Esophagus squamous epithelium (tissue), 5 donors: ENCODE results near the gene CELF2. TPM values are rescaled to one million over a fixed set of nuclear protein-coding genes. Genes with fewer than 3 reads are reported as not detected.

Experiments
- DNase-seq: peaks from one replicate; lab custom pipeline; 2025; lab: John Stamatoyannopoulos, UW
- H3K27ac ChIP-seq, 4 donors: fragments of 200-600 bp; sonication (generic); one replicate each; pipeline ENCODE4 v1.5.1; 2016 to 2019; ENCODE audit warnings: mild to moderate bottlenecking in 1 of 4
- H3K27me3 ChIP-seq, 4 donors: fragments of 200-600 bp; sonication (generic); 1 replicate in 3 of 4; 2 replicates in 1 of 4; pipeline versions ENCODE4 v1.5.1 to v1.6.0; 2017 to 2021; ENCODE audit warnings: antibody characterized with exemption in 1 of 4
- H3K36me3 ChIP-seq, 3 donors: fragments of 200-600 bp; sonication (generic); one replicate each; pipeline ENCODE4 v1.5.1; 2016 to 2019
- H3K4me1 ChIP-seq, 3 donors: fragments of 200-600 bp; sonication (generic); one replicate each; pipeline ENCODE4 v1.5.1; 2017 to 2019
- H3K4me3 ChIP-seq, 4 donors: fragments of 200-600 bp; sonication (generic); 1 replicate in 3 of 4; 2 replicates in 1 of 4; pipeline ENCODE4 v1.5.1; 2016 to 2019; ENCODE audit warnings: mild to moderate bottlenecking in 2 of 4, moderate library complexity in 1 of 4
- H3K9me3 ChIP-seq, 3 donors: fragments of 200-600 bp; sonication (generic); one replicate each; pipeline ENCODE4 v1.5.1; 2016 to 2019
- POLR2A ChIP-seq, 4 donors: fragments of 450-650 bp; IDR thresholded peaks; one replicate each; pipeline ENCODE4 v1.6.1; 2017; ENCODE audit warnings: antibody characterized with exemption in 4 of 4, mild to moderate bottlenecking in 4 of 4, moderate library complexity in 3 of 4
- WGBS, 2 donors: methylation state at CpG; one replicate each; pipeline ENCODE4 v1.1.5; 2018; 5-methylcytosine and 5-hydroxymethylcytosine counted together
- intact Hi-C: fragments of 100-400 bp; cut with DNase I; formaldehyde crosslinking; loops from one replicate; pipeline ENCODE4 v1.15.0; 2022
- total RNA-seq, 4 donors: library from RNA; depleted of rRNA; stranded (reverse); fragments of >200 nt; gene quantifications; one replicate each; pipeline ENCODE4 v1.1.0, GENCODE V29; 2016
- TF ChIP-seq, protein P1 (sequence below), 6 experiments: fragments of 450-650 bp in 4 of 6; fragments of 200-600 bp in 2 of 6; sonication (generic) in 2 of 6; IDR thresholded peaks; one replicate each; pipeline ENCODE4 v1.5.1; 2016 to 2019; ENCODE audit warnings: antibody characterized with exemption in 6 of 6, mild to moderate bottlenecking in 4 of 6, moderate library complexity in 4 of 6
- donor health status: DM: yes; HTN: yes; CAD: no.

Gene CELF2
- total RNA-seq, 4 donors from 2014 or later, result 4.2 to 62.4 (median 13.5) TPM

- Histone ChIP-seq H3K4me1 (peaks cover 0 to 24% (median 8%) of the 10 kb centered on the region in 3 donors), H3K4me3 (no peak overlapping the region), H3K27me3 (no peaks in the 10 kb centered on the region), H3K27ac (no peak overlapping the region), H3K36me3 (peaks cover 0 to 22% (median 5%) of the 10 kb centered on the region in 3 donors), H3K9me3 (no peaks in the 10 kb centered on the region)
- WGBS, 2 donors, result 79 to 95% methylated on average over 18 to 24 of the region's 24 CpGs
- DNase-seq, result no peak
- TF ChIP-seq, protein P1, sequence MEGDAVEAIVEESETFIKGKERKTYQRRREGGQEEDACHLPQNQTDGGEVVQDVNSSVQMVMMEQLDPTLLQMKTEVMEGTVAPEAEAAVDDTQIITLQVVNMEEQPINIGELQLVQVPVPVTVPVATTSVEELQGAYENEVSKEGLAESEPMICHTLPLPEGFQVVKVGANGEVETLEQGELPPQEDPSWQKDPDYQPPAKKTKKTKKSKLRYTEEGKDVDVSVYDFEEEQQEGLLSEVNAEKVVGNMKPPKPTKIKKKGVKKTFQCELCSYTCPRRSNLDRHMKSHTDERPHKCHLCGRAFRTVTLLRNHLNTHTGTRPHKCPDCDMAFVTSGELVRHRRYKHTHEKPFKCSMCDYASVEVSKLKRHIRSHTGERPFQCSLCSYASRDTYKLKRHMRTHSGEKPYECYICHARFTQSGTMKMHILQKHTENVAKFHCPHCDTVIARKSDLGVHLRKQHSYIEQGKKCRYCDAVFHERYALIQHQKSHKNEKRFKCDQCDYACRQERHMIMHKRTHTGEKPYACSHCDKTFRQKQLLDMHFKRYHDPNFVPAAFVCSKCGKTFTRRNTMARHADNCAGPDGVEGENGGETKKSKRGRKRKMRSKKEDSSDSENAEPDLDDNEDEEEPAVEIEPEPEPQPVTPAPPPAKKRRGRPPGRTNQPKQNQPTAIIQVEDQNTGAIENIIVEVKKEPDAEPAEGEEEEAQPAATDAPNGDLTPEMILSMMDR (IDR thresholded peaks at IDR 0.05), result no peak
- TF ChIP-seq POLR2A (IDR thresholded peaks at IDR 0.05), result no peak
- intact Hi-C loops, result no loop called here
These were observed 229.2 kb downstream of the CELF2 start for GRCh38 chr10:11246752-11247467.

GRCh38 chr10:11249152-11249807 lies 231.6 kb downstream of the CELF2 start:
- peaks cover 0 to 28% (median 5%) of the 10 kb centered on the region in 3 donors for H3K36me3 ChIP-seq
- no peak overlapping the region for H3K27ac ChIP-seq
- no peaks in the 10 kb centered on the region for H3K27me3 ChIP-seq
- 72 to 78% methylated on average over 10 of the region's 10 CpGs for WGBS, 2 donors
- no peak for DNase-seq
- no peaks in the 10 kb centered on the region for H3K9me3 ChIP-seq
- H3K4me3 ChIP-seq, result no peak overlapping the region
- no peak for TF ChIP-seq POLR2A (IDR thresholded peaks at IDR 0.05)
- TF ChIP-seq, protein P1 (IDR thresholded peaks at IDR 0.05), result no peak
- peaks cover 0 to 6% (median 0%) of the 10 kb centered on the region in 3 donors for H3K4me1 ChIP-seq
- intact Hi-C loops, result no loop called here

GRCh38 chr10:11249808-11250195 lies 232.1 kb downstream of the CELF2 start:
- H3K27ac ChIP-seq, result no peak overlapping the region
- H3K4me1 ChIP-seq, result peaks cover 0 to 5% (median 0%) of the 10 kb centered on the region in 3 donors
- no peaks in the 10 kb centered on the region for H3K9me3 ChIP-seq
- intact Hi-C loops, result no loop called here
- WGBS, 2 donors, result 57 to 87% methylated on average over 2 of the region's 2 CpGs
- no peak for DNase-seq
- H3K27me3 ChIP-seq, result no peaks in the 10 kb centered on the region
- peaks cover 0 to 29% (median 5%) of the 10 kb centered on the region in 3 donors for H3K36me3 ChIP-seq
- no peak for TF ChIP-seq POLR2A (IDR thresholded peaks at IDR 0.05)
- TF ChIP-seq, protein P1 (IDR thresholded peaks at IDR 0.05), result no peak
- H3K4me3 ChIP-seq, result no peak overlapping the region

DNA sequence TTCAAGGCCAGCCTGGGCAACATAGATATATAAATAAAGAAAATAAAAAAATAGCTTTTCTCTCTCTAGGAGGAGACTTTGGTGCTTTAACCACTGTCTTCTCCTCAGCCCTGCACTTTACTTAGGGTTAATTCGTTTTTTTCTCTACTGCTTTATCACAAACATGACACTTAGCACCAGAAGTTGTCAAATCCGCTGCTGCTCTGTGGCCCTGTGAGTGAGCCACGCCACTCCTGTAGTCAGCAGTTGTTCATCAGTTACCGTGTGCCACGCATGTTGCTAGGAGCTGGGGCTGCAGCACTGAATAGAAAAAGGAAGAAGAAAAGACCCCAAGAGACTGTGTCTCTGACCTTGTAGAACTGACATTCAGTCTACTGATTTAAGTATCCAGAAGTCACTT lies 232.6 kb downstream of the CELF2 start:
- H3K9me3 ChIP-seq, result no peaks in the 10 kb centered on the region
- no peaks in the 10 kb centered on the region for H3K27me3 ChIP-seq
- peaks cover 0 to 29% (median 5%) of the 10 kb centered on the region in 3 donors for H3K36me3 ChIP-seq
- H3K4me3 ChIP-seq, result no peak overlapping the region
- H3K27ac ChIP-seq, result no peak overlapping the region
- no peak for DNase-seq
- peaks cover 0 to 5% (median 0%) of the 10 kb centered on the region in 3 donors for H3K4me1 ChIP-seq
- 81 to 85% methylated on average over 5 of the region's 5 CpGs for WGBS, 2 donors
- intact Hi-C loops, result no loop called here
- TF ChIP-seq POLR2A (IDR thresholded peaks at IDR 0.05), result no peak
- TF ChIP-seq, protein P1 (IDR thresholded peaks at IDR 0.05), result no peak

DNA sequence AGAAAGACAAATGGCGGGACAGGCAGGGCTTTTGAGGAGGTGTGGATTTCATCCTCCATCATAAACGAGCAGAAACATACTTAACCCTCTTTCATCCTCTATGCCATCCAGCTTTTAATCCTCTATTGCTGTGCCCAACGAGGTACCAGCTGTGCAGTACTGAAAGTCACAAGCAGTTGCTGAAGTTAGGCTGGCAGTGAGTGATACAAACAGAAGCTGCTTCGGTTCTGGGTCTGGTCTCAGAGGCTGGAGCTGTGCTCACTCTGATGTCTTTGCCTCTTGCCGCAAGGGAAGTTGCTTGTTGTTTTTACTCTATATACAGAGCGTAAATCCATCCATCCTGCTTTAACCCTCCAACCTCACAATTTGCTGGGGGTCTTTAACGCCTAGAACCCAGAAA lies 235.2 kb downstream of the CELF2 start:
- H3K4me3 ChIP-seq, result no peak overlapping the region
- no peaks in the 10 kb centered on the region for H3K9me3 ChIP-seq
- no peak for DNase-seq
- H3K4me1 ChIP-seq, result peaks cover 0 to 15% (median 4%) of the 10 kb centered on the region in 3 donors
- WGBS, 2 donors, result 73 to 74% methylated on average over 6 to 7 of the region's 7 CpGs
- H3K27me3 ChIP-seq, result no peaks in the 10 kb centered on the region
- TF ChIP-seq, protein P1 (IDR thresholded peaks at IDR 0.05), result no peak
- TF ChIP-seq POLR2A (IDR thresholded peaks at IDR 0.05), result no peak
- intact Hi-C loops, result no loop called here
- H3K36me3 ChIP-seq, result peaks cover 0 to 32% (median 10%) of the 10 kb centered on the region in 3 donors
- no peak overlapping the region for H3K27ac ChIP-seq
